ENCODE results near the gene SHB. TPM values are rescaled to one million over a fixed set of nuclear protein-coding genes. Genes with fewer than 3 reads are reported as not detected.
A peak's percentile ranks its signal among the peaks of the same experiment; 100 is the strongest.

The SHB gene
- total and polyA plus RNA-seq, 2 of the 13 experiments (the other 11 are each of a cell fraction or from before 2014, with no cell fraction given): 19.4 to 20.7 TPM

DNA sequence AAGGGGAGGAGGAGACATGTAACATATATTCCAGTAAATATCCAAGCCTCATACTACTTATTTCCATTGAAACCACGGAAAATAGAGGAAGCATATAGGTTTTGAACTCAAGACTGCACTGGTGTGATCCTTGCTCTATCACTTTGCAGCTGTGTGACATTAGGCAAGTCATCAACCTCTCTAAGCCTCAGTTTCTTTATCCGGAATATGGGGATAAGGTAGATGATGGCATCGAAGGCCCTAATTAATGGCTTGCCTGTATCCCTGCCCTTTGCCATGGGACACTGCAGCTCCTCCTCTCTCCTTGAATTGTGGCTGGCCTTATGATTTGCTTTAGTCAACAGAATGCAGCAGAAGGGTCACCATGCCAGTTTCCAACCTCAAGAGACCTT, 6.9 kb downstream of the SHB start:
- peaks cover 99% of the 10 kb centered on the region for H3K79me2 ChIP-seq (ENCODE audit: insufficient read depth, low read length)
- H3K9ac ChIP-seq (ENCODE audit: insufficient read depth, low read depth, low read length): peak overlapping the region; percentile 16
- peak overlapping the region; percentile 91 for H3K4me2 ChIP-seq (ENCODE audit: low read depth, low read length)
- no TSS peak for BruUV-seq (replicated peaks)
- peak overlapping the region in 1 of 3 experiments; percentile 95; a peak in 2 of 6 replicates for H3K4me3 ChIP-seq (replicated peaks in 1 of 3; ENCODE audit: insufficient read depth in 1 of 3, low read depth in 2 of 3, low read length in 3 of 3)
- peak overlapping the region; percentile 83 for H3K27ac ChIP-seq (ENCODE audit: extremely low read length, insufficient read depth, low read length)
- no peaks in the 10 kb centered on the region; a peak in 1 of 5 replicates for H3K27me3 ChIP-seq (ENCODE audit: control insufficient read depth in 1 of 2, insufficient read depth in 2 of 2, low read length in 2 of 2)
- intact Hi-C loops (cut with micrococcal nuclease; ENCODE audit: unreplicated experiment): loop anchor here (2.0 to 5.0 kb wide), 2 partner anchors 97 to 150 kb away; no protein-coding TSS in a partner anchor
- CTCF ChIA-PET (ENCODE audit: low intra/inter-chr PET ratio, low total read pairs): no interaction called here
- H3K4me1 ChIP-seq (ENCODE audit: insufficient read depth, low read length): peaks cover 93% of the 10 kb centered on the region
- no peak for DNase-seq (ENCODE audit: low spot score)
- TF ChIP-seq ZNF629 (CRISPR knock-in tag; conservative IDR thresholded peaks at IDR 0.05): peak; percentile 85
- TF ChIP-seq ZMYM3 (CRISPR knock-in tag; IDR thresholded peaks at IDR 0.05): peak; percentile 33; the same call in 1 of the 2 replicates
- TF ChIP-seq HNRNPK (IDR thresholded peaks at IDR 0.05; ENCODE audit: low read depth, low read length, poor library complexity, severe bottlenecking): no peak
- TF ChIP-seq CEBPB (IDR thresholded peaks at IDR 0.05; ENCODE audit: borderline replicate concordance, low read depth, low read length): no peak
- TF ChIP-seq, protein P1, sequence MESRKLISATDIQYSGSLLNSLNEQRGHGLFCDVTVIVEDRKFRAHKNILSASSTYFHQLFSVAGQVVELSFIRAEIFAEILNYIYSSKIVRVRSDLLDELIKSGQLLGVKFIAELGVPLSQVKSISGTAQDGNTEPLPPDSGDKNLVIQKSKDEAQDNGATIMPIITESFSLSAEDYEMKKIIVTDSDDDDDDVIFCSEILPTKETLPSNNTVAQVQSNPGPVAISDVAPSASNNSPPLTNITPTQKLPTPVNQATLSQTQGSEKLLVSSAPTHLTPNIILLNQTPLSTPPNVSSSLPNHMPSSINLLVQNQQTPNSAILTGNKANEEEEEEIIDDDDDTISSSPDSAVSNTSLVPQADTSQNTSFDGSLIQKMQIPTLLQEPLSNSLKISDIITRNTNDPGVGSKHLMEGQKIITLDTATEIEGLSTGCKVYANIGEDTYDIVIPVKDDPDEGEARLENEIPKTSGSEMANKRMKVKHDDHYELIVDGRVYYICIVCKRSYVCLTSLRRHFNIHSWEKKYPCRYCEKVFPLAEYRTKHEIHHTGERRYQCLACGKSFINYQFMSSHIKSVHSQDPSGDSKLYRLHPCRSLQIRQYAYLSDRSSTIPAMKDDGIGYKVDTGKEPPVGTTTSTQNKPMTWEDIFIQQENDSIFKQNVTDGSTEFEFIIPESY (CRISPR knock-in tag; IDR thresholded peaks at IDR 0.05): no peak
- no peak for TF ChIP-seq ZKSCAN1 (IDR thresholded peaks at IDR 0.05; ENCODE audit: low read length)
- no peak for ATAC-seq
- H2AFZ ChIP-seq (ENCODE audit: low read length): no peak overlapping the region
- peaks cover 5 to 45% of the 10 kb centered on the region in 2 experiments for H3K36me3 ChIP-seq (replicated peaks in 1 of 2; ENCODE audit: control insufficient read depth in 1 of 2, insufficient read depth in 2 of 2, low read length in 2 of 2)
- peaks cover 35% of the 10 kb centered on the region; the same call in 1 of the 2 replicates for H4K20me1 ChIP-seq (ENCODE audit: insufficient read depth, low read length)
- POLR2A ChIA-PET: interaction anchor here (1.5 to 3.6 kb wide), 6 partner anchors 9 to 54 kb away, joined by 4 to 30 read pairs (median 12); no protein-coding TSS in a partner anchor
- in situ Hi-C loops (cut with HindIII; ENCODE audit: extremely low pct_ligation_motif_present, low pct_unique_long_range_greater_than_20kb): no loop called here
- WGBS (ENCODE audit: low lambda C conversion rate): 94% methylated on average over 3 of the region's 3 CpGs
- FAIRE-seq: no peak
- no peaks in the 10 kb centered on the region for H3K9me3 ChIP-seq (ENCODE audit: low read length)

Data from HepG2 (cell line).